Stimulated activated CD4-positive, alpha-beta T cell treated with anti-CD3 and anti-CD28 coated beads, Interleukin-1b, Interleukin-23, amount 100 ng/mL, for 1 hour (primary cell): ENCODE data around the gene CTNNA2.

Source experiments
- DNase-seq, 2 donors: peaks; one replicate each; pipeline ENCODE4 v3.0.0-alpha.2; 2020; ENCODE audit warnings: low read depth in 2 of 2

The CTNNA2 gene

DNA sequence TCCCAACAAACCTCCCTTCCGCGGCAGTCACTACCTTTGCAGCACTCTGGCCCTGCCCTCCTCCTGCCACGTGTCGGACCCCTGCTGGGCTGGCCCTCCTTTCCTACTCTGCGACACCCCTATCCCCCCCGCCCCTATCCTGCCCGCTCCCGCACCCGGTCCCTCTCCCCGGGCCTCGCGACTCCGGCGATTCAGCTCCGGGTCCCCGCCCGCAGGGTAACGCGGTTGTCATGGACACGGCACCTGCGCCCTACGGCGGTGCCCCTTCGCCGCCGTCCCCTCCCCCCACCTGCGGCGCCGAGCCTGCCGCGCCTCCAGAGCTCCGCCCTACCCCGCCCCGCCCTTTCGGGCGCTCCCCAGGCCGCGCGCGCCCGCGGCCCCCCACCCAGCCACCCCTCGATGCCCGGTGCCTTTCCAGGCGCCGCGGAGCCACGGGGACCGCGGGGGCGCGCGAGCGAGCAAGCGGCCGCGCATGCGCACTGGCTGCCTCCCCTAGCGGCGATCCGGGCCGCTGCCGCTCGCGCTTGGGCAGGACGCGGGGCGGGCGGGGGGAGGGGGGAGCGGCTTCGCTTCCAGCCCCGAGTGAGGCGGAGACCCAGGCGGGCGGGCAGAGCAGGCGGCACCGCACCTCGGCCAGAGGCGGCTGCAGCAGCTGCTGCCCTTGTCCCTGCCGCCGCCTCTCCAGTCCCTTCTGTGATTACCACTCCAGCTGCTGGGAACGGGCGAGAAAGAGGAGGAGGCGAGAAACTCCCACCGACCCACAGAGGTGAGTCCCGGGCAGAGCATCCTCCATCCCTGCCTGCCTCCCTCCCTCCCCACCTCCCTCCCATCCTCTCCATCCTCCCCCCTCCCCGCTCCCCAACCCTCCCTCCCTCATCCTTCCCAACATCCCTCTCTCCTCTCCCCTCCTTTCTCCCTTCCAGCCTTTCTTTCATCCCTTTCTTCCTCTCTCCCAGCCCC is at the start of gene CTNNA2:
Gene CTNNA2, plus strand, starts transcription at position 610 of the 960 bp plus-strand sequence.
- DNase-seq = no peak

DNA sequence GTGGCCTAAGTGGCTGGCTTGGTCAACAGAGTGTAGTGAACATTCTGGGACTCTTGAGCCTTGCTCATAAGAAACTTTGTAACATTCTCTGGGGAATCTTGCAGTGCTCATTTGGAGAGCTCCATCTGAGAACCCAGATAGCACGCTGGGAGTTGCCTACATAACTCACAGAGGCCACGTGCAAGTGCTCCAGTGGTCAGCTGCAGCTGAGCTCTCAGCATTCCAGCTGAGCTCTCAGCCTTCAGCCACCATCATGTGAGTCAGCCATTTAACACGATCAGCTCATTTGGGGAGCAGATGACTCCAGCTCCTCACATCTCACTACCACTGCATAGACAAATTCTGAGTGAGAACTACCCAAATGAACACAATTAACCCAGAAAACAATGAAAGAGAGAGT is 25.5 kb upstream of the CTNNA2 start:
- no peak for DNase-seq

DNA sequence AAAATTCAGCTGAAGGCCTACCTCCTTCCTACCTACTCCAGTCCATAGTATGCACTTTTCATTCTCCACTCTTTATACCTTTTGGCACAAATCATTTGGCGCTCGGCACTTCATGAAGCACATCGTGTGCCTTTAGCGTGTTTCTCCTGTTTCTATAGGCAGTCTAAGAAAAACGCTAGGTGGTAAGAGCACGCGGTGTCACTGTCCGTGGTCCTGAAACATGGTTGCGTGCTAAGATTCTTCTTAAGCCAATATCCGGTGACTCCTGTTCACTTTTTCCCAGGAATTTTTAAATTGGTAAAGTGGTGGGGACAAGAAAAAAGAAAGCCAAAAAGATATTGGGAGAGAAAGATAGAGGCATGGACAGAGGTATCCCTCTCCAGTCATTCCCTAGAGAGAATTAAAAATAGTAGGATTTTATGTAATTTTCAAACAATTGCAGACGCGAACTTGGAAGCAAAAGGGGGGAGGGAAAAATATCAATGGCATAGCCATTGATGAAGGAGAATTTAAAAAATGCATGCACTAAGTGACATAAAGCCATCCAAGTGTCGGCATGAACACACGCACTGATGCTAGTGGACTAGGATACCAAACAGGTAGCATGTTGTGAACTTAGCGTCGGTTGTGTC is 1.4 kb upstream of the CTNNA2 start:
- DNase-seq = no peak

DNA sequence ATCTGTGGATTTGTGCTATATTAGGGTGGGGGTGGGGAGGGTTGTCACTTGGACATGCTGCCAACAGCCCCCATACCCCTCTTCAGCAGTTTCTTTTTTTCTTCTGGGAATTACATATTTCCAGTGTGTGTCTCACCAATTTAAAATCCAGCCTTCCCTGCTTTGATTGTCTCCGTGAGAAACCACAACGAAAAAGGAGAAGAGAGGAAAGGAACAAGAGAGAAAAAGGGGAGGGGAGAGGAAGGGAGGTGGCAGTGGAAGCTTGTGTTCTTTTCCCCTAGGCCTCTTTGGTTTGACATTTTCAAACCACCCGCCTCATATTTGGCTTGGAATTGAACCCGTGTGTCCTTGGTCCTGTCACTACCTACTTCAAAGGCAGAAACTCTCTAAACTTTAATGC is 860 bp downstream of the CTNNA2 start:
- DNase-seq = no peak

DNA sequence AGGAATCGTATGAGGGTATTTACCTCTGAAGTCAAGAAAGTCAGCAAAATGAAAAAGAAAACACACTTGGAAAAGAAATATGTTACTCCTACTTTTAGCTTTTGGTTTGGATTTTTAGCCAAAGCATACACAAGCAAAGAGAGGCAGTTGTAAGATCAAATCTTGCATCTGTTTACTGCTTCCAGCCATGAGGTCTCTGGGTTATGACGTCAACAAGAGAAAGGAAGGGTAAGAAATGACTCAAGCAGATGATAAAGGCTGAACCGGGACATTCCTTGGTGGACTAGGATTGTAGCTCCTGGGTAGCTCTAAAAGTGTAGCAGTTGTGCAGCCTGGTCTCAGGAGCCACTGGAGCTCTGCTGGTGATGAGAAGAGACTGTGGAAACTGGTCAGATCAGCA is 16.8 kb downstream of the CTNNA2 start:
- no peak for DNase-seq

DNA sequence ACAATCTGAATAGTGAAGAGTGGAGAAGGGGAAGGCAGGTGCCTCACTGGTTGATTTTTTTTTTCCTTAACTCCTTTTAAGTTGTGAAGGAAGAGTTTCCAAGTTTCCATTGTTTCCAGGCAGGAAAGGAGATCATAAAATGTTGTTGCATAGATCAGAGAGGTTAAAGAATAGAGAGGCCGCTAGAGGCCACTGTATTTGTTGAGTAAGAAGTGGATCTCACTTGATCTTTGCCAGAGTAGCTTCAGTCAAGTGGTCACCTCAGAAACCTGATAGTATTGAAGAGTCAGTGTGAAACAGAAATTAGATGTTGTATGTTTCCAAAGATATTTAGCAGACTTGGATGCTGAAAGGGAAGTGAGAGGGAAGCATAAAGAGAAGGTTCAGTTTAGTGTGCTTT is 17.6 kb downstream of the CTNNA2 start:
- DNase-seq = no peak

DNA sequence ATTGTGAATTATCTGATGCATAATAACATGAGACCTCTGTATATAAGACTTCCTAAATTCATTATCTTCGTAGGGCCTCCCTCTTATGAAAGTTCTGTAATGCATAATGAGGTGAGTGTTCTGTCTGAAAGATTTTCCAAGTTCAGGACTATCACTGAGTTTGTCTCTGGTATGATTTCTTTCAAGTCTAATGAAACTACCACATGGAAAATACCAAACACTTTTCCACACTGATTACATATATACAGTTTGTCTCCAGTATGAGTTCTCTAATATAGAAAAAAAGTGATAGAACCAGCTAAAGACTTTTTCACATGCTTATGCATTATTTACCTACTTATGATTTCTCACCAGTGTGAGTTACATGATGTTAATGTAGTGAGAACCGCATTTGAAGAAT is 34.7 kb downstream of the CTNNA2 start:
- DNase-seq = no peak

DNA sequence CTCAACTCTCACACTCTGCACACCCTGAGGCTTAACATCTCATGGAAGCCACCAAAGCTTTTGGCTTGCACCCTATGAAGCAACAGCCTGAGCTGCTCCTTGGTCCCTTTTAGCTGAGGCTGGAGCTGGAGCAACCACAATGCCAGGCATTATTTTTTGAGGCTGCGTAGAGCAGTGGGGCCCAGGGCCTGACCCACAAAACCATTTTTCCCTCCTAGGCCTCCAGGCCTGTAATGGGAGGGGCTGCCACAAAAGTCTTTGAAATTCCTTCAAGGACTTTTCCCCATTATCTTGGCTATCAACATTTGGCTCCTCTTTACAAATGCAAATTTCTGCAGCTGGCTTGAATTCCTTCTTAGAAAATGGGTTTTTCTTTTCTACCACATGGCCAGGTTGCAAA is 39.8 kb downstream of the CTNNA2 start:
- DNase-seq = no peak

DNA sequence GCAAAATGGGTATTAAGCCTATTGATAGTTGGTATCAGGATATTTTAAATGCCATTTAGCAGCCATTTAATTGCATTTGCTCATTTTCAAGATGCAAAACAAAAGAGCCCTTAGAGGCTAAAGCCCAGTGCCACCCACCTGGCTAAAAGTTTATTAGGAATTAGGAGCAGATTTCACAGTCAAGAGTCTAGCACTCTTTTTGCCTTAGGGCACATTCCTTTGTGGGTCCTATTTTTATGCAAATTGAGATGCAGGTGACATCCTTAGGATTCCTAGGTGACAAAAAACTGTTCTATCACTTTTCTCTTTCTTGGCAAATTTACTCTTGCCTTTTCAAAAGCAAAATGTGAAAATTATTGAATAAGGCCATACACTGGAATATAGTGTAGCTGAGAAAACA is 42.0 kb downstream of the CTNNA2 start:
- DNase-seq = no peak

DNA sequence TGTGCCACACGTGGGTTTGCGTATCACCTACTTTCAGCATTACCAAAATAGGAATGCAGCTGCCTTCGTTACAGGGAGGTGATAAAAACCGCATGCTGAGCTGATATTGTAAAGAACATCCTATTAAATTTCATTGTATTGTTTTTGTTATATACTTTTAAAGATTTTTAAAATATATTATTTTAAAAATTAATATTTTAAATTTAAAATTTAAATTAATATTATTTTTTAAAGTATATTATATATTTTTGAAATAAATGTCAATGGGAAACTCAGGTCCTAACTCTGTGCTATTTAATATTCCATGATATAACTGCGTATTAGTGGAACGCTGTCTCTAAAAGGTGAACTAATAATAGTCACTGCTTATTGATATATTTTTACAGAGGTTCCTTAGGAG is 51.2 kb downstream of the CTNNA2 start:
- no peak for DNase-seq

DNA sequence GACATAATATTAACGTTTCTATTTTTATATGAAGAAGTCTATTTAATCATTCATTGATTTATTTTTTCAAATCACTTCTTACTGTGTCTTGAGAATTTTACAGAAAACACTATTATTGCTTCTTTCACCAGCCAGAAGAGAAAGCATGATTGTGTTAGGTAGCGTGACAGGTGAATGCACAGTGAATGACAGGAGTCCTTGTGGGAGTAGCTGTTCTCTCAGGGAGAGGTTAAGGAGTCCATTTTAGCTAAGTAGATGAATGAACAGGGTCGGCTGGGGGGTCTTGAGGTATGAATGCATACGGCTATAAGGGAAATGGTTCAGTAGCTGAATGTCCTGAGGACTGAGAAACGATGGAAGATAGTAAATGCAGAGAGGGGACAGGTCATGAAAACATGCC is 56.2 kb downstream of the CTNNA2 start:
- no peak for DNase-seq

DNA sequence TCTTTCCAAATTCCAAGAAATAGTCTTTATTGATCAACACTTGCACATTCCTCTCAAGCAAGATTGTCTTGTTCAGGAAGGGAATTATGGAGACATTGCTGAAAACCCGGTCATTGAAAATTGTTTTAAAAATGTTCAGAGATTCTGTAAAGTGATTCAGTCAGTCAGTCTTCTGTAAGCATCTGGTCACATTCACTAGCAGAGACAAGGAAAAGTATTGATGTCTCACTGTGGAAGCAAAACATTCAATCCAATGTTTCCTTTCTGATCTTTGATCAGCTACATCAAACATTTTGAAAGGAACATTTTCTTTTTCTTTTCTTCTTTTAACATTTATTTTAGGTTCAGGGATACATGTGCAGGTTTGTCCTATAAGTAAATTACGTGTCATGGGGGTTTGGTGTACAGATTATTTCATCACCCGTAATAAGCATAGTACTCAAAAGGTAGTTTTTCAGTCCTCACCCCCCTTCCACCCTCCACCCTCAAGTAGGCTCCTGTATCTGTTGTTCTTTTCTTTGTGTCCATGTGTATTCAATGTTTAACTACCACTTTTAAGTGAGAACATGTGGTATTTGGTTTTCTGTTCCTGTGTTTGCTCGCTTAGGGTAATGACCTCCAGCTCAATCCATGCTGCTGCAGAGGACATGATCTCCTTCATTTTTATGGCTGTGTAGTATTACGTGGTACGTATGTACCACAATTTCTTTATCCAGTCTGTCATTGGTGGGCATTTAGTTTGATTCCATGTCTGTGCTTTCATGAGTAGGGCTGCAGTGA is 61.2 kb downstream of the CTNNA2 start:
- no peak for DNase-seq

DNA sequence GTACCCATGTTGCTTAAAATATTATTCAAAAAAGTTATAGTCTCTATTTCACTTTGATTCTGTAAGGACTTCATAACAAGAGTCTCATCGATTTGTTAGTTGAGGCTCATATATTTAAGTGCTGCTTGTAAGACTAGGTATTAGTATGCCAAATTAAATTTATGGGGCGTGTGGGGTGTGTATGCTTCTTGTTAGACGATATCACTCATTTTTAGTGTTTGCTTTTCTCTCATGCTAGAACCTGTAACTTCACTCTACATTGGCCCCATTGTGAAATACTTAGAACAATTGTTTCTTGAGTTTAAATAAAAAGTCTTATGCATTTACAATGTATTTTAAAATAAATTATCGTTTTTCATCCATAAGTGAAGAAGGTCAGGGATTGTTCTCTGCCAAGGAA is 63.6 kb downstream of the CTNNA2 start:
- no peak for DNase-seq

DNA sequence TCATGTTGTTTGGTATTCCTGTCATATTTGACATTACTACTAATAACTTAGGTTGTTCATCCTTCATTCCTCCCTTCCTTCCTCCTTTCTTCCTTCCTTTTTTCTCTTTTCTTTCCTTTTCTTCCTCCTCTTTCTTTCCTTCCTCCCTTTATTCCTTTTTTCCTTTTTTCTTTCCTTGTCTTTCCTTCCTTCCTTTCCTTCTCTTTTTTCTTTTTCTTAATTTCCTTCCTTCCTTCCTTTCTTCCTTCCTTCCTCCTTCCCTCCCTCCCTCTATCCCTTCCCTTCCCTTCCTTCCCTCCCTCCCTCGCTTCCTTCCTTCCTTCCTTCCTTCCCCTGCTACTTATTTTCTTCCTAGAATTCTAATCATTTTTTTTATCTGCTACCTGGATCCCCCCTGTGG is 66.1 kb downstream of the CTNNA2 start:
- DNase-seq = no peak

DNA sequence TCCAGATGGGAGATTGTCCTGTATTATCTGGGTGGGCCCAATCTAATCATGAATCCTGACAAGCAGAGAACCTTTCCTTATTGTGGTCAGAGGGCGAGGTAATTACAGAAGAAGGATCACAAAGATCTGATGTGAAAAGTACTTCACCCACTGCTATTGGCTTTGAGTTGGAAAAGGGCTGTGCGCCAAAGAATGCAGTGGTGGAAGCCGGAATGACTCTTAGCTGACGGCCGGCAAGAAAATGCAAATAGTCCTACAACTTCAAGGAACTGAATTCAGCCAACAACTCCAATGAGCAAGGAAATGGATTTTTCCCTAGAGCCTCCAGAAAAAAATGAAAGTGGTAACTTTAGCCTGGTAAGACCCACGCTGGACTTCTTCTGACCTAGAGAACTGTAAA is 67.3 kb downstream of the CTNNA2 start:
- DNase-seq = no peak

DNA sequence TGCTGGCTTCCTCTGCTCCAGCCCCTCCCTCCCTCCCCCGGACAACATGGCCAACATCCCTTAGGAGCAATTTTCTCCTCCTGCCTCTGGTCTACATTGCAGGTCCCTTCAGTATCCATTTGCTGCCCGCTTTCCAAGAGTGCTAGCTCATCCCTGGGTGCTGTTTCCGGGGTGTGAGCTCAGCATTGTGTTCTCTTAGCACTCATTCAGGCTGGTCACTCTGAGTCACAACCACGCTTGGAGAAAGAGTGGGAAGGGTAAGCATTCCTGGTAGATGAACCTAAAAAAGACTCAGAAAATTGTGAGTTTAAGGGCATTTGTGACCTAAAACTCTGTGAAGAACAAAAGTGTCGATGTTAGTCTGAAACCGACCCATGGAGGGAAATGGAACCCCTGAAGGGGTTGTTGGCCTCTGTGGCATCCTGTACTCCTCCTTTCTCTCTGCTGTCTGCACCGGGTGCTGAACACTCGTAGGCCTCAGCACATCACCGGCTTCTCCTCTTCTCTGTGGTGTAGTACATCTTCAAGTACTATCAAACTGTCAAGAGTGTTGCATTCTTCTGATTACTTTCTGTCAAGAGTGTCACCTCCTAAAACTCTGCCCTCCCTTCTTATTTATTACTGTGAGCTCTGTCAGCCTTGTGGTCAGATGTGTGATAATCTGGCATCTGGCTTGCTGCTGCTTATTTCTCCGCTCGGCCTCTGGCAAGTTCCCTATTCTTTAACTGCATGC is 73.0 kb downstream of the CTNNA2 start:
- no peak for DNase-seq

DNA sequence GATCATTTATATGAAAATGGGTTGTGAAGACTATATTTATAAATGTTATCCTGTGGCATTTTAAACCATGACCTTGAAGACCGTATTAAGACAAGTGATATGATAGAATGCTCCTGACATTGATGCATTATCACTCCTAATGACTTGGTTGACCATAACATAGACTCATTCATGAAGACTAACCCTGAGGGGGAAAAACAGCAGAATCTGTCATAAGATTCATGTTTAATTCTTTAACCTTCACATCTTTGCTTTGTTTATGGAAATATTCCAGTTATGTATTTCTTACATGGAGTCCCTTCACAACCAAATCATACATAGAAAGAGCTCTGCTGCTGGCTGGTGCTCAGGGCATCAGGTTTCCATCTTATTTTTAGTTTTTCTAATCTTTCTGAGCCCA is 78.4 kb downstream of the CTNNA2 start:
- no peak for DNase-seq

DNA sequence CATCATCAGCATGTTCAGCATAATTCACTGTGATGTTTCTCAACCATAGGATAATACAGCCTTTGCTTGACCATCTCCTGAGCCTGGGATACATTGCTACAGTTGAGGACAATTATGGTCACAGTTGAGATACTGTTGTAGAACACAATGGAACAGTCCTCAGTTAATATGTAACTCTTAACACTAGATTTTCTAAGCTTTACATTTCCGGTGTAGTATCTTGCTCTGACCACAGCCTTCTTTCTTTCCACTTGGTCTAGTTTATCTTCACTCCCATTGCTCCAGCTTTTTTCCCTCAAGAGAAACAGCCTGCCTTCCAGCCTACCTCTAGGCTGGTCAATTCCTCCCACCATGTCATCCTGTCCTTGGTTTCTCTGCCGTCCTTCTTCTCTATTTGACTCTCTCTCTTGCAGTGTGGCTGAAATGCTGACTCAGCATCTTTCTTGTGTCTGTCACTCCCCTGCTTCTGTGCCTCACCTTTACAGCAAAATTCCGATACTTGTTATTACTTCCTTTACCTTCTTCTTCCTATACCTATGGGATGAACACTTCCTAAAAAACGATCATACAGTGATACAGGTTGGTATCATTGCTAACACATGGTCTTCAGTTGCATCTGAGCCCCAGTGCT is 80.5 kb downstream of the CTNNA2 start:
- DNase-seq = no peak

DNA sequence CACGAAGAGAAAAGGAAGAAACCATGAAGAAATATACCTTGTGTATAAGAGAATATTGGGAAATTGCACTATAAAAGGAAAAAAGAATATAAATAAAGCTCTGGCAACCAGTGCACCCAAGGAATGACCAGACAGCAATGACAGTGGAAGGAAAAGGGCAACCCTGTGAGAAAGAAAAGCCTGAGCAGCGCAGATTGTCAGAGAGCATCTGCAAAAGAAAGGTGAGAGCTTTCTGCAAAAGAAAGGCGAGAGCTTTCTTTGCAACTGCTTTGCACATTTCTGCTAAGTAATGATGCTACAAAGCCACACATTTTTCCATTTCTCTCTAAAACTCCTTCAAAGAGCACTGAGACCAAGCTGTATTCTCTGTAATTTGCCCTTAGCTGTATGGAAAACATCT is 83.6 kb downstream of the CTNNA2 start:
- DNase-seq = no peak

DNA sequence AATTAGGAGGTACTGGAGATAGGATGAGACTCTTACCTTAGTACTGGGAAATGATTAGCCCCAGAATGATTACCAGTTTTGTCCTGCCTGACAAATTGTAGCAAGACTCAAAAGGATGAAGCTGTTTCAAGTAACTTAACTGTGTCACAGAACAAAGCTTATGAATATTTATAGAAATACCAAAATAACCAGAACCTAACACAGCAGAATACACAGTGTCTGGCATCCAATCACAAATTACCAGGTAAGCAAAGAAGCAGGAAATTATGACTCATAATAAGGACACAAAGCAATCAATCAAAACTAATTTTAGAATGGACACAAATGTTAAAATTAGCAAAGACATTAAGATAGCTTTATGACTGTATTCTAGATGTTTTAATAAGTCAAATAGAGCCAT is 91.9 kb downstream of the CTNNA2 start:
- DNase-seq = no peak

DNA sequence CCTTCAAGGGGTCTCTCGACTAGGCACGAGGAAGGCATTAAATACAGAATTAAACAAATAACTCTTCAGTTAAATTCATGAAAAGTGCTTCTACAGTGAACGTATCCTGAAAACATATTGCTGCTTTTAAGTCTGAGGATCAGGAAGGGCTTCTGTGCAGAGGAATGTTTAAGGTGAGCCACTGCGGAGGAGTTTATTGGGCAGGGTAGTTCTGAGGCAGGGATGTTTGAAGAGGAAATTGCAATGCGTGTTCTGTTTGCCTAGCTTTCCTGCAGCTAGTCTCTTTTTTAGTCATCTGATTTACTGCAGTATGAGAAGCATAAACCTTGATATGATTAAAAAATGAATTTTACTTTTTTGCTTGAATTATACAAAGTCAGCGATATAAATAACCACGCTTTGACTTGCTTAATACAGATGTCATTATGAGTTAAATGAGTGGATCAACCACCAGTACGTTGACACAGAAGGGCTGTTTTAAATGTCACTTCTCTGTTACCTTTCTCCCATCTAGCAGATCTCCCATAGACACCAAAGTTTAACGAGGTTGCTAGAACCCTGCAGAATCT is 98.7 kb downstream of the CTNNA2 start:
- no peak for DNase-seq
